Lung microvascular endothelial cell (primary cell): ENCODE data around the gene POM121C. TPM values are rescaled to one million over a fixed set of nuclear protein-coding genes. Genes with fewer than 3 reads are reported as not detected.
"Not testable (repeated sequence)": the region's sequence is repeated elsewhere in the genome, so short reads cannot be mapped to it uniquely, and the experiment has no call there.

Source experiments
- DNase-seq, 2 donors: peaks; one replicate each; pipeline versions ENCODE4 v3.0.0 to v3.0.0-alpha.2; 2010; ENCODE audit warnings: low read depth in 2 of 2
- total RNA-seq: library from RNA; depleted of rRNA; stranded (reverse); fragments of >200 nt; gene quantifications from 2 replicates; pipeline ENCODE4 v1.2.1, GENCODE V29; 2014

Gene POM121C
- 3.9 and 6.2 TPM in 2 replicates for total RNA-seq

- DNase-seq, result peak; percentile 84 to 88
These were observed at the start of gene POM121C for GRCh38 chr7:75485979-75486643. Gene POM121C, minus strand, starts transcription at chr7:75486299. Its CDS starts 44,803 bp downstream, at chr7:75441496.

DNA sequence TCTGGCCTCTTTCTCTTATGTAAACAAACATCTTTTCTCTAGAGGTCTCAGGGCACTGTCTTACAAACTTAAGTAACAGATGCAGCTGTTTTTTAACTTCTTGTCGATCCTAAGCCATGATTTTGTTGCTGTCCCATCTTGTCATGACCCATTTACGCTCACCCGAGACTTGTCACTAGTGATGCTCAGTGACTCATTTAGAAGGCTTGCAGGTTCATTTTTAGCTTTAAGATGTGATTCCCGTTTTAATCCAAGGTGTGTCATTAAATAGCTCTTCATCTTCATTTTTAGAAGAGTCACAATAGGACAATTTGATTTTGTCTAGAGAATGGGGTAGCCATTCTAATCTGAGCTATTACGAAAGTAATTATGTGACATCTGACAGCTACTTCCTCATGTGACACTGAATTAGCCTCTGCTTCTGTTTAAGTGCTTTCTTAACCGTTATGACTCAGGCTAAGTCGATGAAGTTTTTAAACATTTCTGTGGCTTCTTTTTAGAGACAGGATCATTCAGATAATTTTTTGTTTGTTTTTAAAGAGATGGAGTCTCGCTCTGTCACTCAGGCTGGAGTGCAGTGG lies 48.7 kb upstream of the POM121C start:
- peak in 1 of 2 donors; percentile 41 for DNase-seq

GRCh38 chr7:75533926-75534325 lies 47.8 kb upstream of the POM121C start:
- no peak for DNase-seq

DNA sequence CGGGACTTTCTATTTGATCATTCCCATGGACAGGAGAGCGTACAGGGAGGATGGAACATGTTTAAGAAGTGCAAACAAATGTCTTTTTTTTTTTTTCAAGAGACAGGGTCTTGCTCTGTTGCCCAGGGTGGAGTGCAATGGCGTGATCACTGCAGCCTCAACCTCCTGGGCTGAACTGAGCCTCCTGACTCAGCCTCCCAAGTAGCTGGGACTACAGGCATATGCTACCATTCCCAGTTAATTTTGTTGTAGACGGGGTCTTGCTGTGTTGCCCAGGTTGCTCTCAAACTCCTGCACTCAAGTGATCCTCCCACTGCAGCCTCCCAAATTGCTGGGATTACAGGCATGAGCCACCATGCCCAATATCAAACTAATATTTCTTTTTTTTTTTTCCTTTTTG lies 46.5 kb upstream of the POM121C start:
- DNase-seq, result no peak

DNA sequence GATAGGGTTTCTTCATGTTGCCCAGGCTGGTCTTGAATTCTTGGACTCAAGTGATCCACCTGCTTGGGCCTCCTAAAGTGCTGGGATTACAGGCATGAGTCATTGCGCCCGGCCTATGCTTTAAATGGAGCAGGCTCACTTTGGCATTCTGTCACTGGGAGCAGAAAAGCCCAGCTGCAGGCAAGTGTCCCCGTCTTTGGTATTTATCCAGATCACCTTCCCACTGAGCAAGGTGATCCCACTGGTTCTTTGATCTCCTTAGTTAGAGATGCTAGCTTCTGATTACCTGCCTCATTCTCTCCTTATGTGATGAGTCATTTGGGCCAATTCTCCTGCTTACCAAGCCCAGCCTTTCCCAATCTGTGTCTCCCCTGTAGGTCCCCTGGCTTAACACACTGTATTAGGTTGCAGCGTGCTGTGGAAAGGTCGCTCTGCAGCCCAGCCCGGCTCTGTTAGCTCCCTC lies 45.3 kb upstream of the POM121C start:
- no peak for DNase-seq

DNA sequence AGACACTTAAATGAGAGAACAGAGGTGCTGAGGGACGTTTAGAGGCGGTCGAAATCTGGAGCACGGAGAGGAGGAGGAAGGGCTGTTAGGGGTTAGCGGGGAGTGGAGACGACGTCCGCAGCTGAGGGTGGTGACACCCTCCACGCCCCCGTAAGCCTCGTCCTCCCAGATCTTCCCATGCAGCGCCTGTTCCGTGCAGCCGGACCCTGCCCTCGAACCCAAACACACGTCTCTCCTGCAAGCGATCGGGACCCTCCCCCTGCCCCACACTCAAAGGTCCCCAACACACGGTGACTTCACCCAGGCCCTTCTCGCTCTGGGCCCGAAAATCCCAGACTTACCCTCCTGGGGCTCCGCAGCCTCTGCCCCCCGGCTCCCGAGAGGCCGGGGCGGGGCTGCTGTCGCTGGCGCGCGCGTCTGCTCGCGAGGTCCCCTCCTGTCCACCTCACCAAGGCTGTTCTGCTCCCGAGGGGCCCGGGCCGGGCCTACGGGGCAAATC lies 41.2 kb upstream of the POM121C start:
- DNase-seq, result peak in 1 of 2 donors; percentile 10

- not testable (repeated sequence) for DNase-seq
These were observed 35.6 kb upstream of the POM121C start for GRCh38 chr7:75521727-75522126.

GRCh38 chr7:75518842-75519241 lies 32.7 kb upstream of the POM121C start:
- peak in 1 of 2 donors; percentile 26 for DNase-seq

DNA sequence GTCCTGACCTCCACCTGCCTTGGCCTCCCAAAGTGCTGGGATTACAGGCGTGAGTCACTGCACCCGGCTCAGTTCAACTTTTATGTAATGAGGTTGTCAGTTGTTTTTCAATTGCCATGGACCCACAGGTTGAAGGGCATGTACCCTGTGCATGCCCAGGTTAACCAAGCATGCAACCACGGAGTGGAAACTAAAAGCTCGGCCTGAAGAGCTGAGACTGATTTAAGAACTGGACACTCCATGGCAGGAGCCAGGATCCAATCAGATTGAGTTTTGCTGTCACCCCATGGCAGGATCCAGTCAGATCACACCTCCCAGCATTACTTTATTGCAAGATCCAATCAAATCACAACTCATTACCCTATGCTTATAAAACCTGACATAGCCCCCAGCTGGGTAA lies 22.9 kb upstream of the POM121C start:
- not testable (repeated sequence) for DNase-seq

DNA sequence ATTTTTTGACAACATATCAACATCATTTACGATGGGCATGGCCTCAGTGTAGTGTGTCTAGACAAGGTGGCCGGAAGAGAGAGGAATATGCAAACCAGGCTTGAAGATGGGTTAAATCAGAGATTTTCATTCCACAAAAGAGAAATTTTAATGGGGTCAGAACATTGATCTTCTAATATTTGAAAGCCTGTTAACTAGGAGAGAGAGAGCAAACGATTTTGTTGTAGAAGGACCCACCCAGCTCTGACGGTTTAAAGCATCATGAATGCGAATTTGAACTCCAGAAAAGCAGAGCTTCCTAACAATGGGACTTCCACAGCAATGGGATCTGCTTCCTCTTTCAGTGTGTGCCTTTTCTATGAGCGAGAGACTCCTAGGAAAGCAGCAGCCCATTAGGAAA lies 5.9 kb upstream of the POM121C start, which contains the start of gene SPDYE5:
SPDYE5 (plus strand) TSS at position 301 of the 400 bp plus-strand sequence. CDS start 1,728 bp downstream, outside the sequence.
- DNase-seq, result not testable (repeated sequence)

GRCh38 chr7:75485355-75485978 lies 632 bp downstream of the POM121C start:
- DNase-seq, result peak in 1 of 2 donors; percentile 4

GRCh38 chr7:75480313-75480712 lies 5.8 kb downstream of the POM121C start:
- DNase-seq, result not testable (repeated sequence)

DNA sequence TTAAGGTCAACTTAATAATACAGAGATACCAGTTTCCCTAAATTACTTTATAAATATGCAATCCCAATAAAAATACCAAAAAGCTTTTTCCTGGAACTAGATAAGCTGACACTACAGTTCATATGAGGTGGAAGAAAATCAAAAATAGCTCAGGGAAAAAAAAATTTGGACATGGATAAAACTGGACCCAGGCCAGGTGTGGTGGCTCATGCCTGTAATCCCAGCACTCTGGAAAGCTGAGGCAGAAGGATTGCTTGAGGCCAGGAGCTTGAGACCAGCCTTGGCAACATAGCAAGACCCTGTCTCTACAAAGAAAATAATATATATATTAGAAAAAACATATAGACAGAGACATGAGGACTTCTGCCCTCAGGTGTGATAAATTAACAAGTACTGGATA lies 8.6 kb downstream of the POM121C start:
- not testable (repeated sequence) for DNase-seq

DNA sequence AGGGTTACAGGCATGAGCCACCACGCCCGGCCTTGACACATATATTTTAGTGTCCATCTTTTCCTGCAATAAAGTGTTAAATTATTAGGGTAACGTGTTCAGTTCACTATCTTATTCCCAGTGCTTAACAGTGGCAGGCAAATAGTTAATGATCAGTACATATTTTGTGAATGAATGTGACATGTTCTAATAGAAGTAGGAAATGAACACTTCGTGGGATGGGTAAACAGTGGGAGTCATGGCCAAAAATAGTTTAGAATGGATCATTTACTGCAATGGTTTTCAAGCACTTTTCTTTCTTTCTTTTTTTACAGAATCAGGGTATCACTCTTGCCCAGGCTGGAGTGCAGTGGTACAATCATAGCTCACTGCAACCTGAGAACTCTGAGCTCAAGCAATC lies 15.9 kb downstream of the POM121C start:
- DNase-seq, result not testable (repeated sequence)

DNA sequence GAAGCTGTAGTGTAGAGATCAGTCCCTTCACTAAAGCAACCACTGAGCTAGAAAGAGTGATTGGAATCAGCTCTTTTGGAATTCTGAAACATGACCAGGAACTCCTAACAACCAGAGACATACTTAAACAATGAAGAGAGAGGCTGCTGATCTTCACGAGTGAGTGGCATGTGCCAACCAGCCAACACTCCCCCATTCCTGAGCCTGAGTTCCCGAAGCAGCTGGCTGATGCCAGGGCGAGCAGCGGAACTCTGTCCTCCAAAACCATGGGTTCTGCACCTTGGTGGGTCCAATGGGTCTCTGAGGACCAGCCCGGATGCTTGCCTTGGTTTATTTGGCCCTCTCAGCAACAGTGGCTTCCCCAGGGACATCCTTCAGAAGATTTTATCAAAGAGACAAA lies 25.6 kb downstream of the POM121C start:
- DNase-seq, result not testable (repeated sequence)

GRCh38 chr7:75458034-75458433 lies 28.1 kb downstream of the POM121C start:
- DNase-seq, result not testable (repeated sequence)

GRCh38 chr7:75456403-75456802 lies 29.7 kb downstream of the POM121C start:
- DNase-seq, result not testable (repeated sequence)

- DNase-seq, result not testable (repeated sequence)
These were observed 33.6 kb downstream of the POM121C start for GRCh38 chr7:75452494-75452955.

DNA sequence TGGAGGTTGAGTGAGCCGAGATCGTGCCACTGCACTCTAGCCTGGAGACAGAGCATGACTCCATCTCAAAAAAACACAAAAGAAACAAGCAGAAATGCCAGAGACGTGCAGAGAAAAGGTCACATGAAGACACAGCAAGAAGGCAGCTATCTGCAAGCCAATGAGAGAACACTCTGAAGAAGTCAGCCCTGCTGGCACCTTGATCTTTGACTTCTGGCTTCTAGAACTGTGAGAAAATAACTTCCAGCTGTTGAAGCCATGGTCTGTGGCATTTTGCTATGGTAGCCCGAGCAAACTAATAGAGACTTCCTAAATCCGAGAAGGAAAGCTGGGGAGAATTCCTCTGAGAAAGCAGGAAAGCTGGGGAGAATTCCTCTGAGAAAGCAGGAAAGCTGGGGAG lies 36.2 kb downstream of the POM121C start:
- DNase-seq, result not testable (repeated sequence)

GRCh38 chr7:75442465-75443111 lies 43.5 kb downstream of the POM121C start:
- peak; percentile 30 to 34 for DNase-seq

GRCh38 chr7:75442101-75442464 lies 44.0 kb downstream of the POM121C start:
- not testable (repeated sequence) for DNase-seq

DNA sequence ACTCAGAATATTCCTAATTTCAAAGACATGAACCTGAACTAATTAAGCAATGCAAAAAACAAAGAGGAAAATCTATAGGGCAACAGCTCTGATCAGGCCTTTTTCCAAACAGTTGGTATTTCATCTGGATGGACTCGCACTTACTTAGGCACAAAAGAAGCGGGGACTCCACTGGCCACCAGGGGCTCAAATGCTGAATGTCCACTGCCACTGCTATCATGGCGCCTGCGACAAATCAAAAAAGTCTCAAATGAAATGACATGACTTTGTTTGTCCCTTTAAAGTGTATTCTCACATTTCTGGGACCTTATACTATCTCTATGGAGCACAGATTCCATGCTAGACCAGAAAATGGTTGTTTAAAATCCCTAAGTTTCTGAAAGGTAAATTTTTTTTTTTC lies 47.1 kb downstream of the POM121C start:
- DNase-seq, result not testable (repeated sequence)
